HG03103 (cell line): Measurements from ENCODE around the gene BACH2.
"Not testable (repeated sequence)": the region's sequence is repeated elsewhere in the genome, so short reads cannot be mapped to it uniquely, and the experiment has no call there.

Experiments
- ATAC-seq: cut with Tn5 transposase; IDR thresholded peaks from one replicate; pipeline ENCODE4 v1.9.1; 2021; ENCODE audit warnings: low read depth; ENCODE audit not compliant: unreplicated experiment

BACH2 gene

DNA sequence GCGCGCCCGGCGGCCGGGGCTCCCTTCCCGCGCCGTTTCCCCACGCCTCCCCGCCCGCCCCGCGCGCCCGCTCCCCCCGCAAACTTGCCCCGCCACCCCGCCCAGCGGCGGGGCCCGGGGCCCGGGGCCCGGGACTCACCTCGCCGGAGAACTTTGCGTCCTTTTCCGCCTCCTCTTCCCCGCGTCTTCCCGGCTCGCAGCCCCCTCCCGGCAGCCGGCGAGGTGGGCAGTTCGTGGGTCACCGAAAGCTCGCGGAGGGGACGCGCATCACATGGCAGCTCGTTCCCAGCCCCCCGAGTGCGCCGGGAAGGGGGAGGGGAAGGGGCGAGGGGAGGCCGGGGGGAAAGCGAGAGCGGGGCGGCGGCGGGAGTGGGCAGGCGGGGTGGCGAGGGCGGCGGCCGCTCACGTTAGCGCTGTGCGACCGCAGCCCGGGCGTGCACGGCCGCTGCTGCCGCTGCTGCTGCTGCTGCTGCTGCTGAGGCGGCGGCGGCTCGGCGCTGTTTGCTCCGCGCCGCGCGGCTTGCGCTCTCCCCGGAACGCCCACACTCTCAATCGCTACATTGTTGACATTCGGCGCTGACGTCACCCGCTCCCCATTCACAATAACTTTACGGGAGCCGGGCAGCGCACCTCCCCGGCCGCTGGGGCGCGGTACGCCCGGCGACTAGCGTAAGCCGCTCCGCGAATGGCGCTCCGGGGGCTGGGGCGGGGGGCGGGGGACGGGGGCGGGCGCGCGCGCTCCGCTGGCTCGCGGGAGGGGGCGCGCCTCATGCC lies at the start of gene BACH2:
Gene BACH2, minus strand, starts transcription at position 503 of the 774 bp plus-strand sequence. CDS start 287,999 bp downstream, outside the sequence.
- ATAC-seq: peak; percentile 76

DNA sequence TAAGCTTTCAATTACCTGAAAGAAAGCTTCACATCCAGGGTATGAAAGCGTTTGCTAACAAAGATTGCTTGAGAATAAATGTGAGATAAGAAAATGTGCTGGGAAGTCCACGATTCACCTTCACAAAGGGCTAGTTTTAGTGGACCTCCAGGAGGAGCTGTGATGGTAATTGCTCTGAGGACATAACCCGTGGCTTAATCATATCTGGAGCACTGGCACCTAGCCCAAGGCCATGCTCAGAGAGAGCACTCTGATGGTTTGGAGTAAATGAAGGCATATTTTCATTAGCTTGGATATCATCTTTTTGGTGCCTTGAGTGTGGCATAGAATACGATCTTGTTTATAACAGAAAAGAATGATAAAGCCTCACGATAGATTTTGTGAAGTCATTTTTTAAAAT lies 46.9 kb upstream of the BACH2 start:
- no peak for ATAC-seq

DNA sequence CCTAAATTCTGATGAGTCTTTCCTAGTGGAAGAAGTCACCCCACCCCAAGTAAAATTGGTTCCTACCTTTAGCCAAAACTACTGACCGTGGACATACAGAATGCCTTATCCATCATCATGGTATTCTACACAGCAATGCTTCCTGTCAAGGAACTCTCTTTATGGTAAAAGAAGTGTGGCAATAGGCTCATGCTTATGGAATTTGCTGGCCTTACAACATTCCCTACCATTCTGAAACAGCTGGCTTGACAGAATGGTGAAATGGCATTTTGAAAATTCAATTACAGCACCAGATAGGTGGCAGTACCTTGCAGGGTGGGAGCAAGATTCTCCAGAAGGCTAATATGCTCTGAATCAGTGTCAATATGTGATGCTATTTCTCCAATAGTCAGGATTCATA lies 41.8 kb upstream of the BACH2 start:
- ATAC-seq: no peak

DNA sequence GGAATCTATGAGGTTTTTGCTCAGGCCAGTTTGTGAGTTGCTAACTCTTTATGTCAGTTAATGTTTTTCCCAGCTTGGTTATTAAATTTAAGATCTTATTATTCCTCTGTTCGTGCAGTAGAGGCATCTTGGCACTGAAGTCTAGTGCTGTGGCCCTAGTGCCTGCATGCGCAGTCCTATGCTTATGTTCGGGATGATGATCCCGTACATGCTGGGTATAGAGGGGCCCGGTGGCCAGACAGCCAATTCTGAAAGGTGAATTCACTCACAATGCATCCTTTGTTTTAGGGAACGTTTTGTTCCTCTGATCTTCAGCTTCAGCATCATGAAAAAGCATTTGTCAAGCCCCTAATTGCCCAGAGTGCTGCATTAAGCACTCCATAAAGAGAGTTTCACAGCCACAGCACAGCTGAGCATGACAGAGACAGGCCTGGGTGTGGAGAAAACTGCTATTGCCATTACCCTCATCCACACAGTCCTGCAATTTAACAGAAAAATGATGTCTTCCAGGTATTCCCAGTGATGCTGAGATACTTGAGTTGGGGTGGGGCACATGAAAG lies 39.8 kb upstream of the BACH2 start:
- no peak for ATAC-seq

DNA sequence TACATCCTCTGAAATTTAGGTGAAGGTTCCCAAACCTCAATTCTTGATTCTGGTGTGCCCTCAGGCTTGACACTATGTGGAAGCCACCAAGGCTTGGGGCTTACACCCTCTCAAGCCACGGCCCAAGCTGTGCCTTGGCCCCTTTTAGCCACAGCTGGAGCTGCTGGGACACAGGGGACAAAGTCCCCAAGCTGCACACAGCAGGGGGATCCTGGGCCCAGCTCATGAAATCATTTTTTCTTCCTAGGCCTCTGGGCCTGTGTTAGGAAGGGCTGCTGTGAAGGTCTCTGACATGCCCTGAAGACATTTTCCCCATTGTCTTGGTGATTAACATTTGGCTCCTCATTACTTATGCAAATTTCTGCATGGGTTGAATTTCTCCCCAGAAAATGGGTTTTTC lies 37.3 kb upstream of the BACH2 start:
- ATAC-seq: no peak

DNA sequence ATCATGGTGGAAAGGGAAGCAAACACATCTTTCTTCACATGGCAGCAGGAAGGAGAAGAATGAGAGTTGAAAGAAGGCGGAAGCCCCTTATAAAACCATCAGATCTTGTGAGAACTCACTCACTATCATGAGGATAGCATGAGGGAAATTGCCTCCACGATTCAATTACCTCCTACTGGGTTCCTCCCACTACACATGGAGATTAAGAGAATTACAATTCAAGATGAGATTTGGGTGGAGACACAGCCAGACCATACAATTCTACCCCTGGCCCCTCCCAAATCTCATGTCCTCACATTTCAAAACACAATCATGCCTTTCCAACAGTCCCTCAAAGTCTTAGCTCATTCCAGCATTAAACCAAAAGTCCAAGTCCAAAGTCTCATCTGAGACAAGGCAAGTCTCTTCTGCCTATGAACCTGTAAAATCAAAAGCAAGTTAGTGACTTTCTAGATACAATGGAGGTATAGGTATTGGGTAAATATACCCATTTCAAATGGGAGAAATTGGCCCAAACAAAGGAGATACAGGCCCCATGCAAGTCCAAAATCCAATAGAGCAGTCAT lies 36.4 kb upstream of the BACH2 start:
- ATAC-seq: not testable (repeated sequence)

DNA sequence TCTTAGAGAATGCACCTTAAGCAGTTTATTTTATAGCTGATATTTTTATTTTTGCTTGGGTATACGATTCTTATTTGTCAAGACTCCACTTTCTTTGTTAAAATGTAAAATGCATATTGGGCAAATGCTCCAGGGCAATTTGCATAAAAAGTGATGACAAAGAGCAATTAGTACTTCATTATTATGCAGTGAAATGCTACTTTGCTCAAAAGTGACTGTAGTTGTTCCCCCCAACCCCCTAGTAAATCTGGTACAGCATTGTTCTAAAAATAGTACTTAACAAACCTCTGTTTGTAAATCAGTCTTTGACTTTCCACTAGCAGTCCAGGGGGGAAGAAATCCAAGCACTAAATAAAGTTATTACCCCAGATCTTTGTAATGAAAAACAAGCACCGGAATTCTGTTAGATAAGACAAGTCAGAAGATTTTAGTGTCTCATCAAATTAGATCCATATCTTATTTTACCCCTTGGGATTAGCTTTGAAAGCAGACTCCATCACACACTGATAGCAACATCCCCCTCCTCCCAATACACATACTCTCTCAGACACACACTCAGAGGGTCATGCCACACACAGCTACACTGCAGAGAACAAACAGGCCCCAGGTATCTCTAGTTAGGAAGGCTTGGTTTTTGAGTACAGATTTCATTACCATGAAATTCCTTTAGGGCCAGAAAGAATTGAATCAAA lies 32.9 kb upstream of the BACH2 start:
- no peak for ATAC-seq

DNA sequence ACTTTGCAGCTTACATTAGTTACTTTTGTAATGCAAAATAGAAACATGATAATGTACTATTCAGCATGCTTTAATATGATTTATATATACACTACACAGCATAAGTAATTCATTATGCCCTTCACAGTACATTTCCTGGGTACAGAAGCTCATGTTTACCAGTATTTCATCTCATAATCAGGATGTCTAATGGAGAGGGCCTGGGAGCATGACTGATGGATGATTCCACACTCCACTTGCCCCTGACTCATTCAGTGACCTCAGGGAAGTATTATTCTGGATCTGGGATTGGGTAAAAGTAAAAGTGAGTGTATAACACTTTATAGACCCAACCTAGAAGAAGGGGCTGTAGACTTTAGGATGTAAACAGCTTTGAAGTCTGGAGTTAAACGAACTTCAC lies 31.4 kb upstream of the BACH2 start:
- ATAC-seq: no peak

DNA sequence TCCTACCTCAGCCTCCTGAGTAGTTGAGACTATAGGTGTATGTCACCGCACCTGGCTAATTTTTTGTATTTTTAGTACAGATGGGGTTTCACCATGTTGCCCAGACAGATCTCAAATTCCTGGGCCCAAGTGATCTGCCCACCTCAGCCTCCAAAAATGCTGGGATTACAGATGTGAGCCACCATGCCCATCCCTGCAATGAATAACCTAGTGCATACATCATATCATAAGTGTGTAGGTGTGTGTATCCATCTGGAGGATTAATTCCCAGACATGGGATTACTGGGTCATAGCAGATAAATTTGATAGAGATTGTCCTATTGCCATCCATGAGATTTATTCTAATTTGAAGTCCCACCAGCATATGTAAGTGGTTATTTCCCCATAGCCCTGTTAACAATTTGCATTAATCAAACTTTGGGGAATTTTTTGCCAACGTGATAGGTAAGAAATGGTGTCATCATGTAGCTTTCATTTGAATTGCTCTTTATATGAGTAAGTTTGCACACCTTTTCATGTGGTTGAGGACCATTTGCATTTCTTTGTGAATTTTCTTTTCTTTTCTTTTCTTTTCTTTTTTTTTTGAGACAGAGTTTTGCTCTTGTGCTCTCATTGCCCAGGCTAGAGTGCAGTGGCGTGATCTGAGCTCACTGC lies 29.9 kb upstream of the BACH2 start:
- no peak for ATAC-seq

DNA sequence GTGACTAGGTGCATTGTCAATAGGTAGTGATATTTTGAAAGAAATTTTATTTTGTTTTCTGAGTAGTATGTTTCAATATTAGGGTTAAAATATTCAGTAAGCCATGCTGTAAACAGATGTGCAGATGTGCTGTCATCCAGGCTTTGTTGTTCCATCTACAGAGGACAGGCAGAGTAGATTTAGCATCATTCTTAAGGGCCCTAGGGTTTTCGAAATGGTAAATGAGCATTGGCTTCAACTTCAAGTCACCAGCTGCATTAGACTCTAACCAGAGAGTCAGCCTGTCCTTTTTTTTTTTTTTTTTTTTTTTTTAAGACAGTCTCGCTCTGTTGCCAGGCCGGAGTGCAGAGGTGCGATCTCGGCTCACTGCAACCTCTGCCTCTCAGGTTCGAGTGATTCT lies 27.1 kb upstream of the BACH2 start:
- ATAC-seq: no peak

DNA sequence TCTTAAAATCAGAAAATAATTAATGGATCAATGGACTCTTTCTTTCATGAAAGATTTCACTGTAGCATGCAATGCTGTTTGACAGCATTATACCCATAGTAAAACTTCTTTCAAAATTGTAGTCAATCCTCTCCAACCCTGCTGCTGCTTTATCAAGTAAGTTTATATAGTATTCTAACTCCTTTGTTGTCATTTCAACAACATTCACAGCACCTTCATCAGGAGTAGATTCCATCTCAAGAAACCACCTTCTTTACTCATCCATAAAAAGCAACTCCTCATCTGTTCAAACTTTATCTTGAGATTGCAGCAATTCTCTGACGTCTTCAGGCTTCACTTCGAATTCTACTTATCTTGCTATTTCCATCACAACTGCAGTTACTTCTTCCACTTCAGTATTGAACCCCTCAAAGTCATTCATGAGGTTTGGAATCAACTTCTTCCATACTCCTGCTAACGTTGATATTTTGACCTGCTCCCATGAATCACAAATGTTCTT lies 26.4 kb upstream of the BACH2 start:
- ATAC-seq: no peak

DNA sequence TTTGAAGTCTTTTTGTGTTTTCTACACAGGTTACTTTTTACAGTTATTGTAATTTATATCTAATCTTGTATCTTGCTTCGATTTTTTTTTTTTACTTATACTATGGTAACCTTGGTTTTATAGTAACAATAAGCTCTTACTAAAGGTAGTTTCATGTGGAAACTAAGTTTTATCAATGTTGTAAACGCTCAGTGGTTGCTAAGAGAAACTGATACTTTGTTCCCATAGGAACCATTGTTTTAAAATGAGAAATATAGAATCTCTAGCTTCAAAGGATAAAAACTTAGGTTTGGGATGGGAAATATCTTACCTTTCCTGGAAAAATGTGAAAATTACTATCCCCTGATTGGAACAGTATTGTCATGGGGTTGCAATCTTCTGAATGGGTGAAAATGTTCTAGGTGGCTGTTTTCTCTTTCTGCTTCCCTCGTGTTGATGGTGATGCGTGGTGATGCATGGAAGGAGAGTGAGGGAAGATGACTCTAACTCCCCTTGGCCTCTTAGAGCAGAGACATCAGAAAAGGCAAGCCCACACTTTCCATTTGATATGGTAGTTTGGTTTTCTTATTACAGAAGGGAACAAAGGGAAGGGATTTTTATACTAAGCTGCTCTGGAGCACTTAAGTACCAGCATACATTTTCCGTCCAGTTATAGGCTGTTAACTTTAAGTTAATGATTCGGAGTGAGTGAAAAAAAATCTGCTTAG lies 23.5 kb upstream of the BACH2 start:
- no peak for ATAC-seq

DNA sequence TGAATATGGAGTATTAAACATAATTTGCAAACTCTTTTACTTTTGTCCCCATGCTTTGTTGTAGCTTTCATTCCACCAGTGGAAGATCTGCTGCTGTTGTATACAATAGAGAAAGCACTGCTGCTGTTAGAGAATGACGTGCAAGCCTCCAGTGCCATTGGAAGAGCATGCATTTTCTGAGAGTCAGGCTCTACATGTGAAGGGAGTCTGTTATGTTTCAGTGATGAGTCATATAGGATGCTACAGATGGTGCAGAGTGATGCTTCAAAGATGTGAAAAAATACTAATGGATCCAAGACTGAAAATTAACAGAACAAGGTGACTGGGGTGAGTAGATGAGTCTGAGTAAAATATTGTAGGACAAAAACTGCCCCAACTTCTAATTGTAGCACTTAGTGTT lies 22.4 kb upstream of the BACH2 start:
- no peak for ATAC-seq

DNA sequence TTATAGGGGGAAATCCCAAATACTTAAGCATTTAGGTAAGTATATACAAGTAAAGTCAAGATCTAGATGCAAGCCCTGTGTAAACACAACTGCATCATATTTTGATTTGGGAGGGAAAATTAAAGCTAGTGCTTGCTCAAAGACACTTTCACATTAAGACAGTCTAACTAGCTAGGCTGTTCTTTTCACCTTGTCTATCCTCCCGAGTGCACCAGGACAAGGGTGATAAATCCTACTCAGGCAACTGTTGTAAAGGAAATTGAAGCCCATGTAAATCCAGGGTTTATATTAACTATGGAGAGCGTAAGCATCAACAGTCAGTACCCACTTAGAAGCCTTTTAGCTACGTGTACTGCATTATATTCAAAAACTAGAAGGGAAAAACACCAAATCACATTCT lies 19.3 kb upstream of the BACH2 start:
- ATAC-seq: no peak

DNA sequence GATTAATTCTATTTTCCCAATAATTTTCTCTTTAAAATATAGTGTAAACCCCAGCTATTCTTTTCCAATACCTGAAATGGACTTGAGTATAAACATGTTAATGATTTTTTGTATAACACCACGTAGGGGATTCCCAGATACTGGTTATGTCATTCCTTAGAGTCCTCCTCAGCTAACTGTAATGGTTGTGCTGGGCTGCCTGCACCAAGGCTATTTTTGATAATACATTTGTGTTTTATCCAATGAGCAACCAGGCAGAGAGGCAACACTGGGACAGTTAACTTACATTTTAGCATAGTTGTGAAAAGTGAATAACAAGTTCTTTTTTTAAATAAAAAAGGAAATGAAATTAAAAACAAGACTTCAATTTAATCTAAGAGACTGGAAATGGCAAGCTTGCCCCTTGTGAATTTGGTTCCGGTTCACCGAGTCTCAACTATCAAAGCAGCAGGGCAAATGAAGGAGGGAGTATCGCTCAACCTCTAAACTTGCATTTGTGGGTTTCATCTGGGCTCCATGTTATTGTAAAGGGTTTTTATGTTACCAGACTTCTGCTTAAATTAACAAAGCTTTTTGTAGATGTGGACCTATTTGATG lies 18.8 kb upstream of the BACH2 start:
- ATAC-seq: no peak

DNA sequence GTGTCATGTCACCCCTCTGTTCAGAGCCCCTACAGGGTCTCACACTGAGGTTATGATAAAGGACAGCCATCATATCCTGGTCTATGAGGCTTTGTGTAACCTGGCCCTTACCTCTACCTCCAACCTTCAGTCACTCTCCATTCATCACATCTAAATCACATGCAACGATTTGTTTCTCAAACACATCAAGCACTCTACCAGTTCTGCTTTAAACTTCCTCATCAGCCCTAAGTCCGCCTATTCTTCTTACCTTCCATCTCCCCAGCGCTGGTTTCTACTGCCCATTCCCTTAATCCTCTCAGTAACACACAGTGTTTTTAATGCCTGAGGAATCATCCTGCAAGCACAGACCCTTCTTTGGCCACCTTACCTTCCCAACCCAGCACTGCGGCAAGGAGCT lies 17.9 kb upstream of the BACH2 start:
- no peak for ATAC-seq

DNA sequence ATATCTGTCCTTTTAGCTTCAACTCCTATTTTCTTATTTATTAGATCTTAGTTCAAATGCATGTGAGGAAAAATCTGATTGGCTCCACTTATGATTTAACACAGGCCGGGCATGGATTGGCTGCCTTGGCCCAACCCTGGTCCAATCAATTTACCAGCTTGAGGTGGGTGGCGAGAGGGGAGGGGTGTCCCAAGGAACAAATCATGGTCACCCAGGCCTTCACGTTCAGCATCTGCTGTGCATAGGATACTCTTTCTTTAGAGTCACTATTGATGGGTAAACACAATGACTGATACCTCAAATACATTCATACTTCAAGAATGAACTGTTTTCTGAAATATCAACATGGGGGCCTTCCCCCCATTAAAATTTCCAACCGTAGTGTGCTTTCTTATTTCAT lies 14.9 kb upstream of the BACH2 start:
- no peak for ATAC-seq

DNA sequence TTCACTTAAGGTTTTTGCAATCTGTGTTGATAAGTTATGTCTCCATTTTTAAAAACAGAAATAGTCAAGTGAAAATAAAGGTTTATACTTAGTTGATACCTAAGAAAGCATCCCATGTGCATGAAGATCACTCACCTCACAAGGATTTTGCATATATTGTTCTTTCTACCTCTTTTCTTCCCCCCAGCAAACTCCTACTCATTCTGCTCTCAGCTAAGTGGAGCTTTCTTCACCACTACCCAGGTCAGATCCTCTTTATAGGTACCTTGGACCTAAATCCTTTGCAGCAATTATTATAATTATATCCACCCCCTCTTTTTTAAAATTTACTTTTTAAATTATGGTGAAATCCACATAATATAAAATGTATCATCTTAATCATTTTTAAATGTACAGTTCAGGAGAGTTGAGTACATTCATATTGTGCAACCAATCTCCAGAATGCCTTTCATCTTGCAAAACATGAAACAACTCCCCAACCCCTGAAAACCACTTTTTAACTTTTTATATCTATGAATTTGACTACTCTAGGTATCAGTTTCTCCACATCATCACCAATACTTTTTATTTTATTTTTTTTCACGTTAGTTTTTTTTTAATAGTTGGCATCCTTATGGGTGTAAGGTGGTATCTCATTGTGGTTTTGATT lies 9.3 kb upstream of the BACH2 start:
- no peak for ATAC-seq

DNA sequence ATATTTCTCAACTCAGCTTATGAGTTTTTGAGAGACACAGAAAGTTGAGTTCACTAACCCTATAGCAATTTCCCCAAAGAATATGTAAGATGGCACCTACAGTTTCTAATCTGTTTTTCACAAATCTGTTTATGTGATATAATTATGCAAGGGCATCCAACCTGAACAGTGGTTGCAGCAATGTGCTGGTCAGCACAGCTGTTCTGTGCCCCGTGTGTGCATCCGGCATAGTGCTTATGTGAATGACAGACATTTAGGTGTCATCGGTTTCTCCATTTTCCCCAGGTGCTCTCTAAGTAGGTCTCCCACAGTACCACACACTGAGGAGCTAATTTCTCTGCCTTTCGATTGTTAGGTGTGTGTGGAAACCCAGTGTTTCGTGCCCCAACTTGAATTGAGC lies 7.7 kb upstream of the BACH2 start:
- no peak for ATAC-seq
